Measurements from ENCODE around the gene UBE2E1.

The UBE2E1 gene

DNA sequence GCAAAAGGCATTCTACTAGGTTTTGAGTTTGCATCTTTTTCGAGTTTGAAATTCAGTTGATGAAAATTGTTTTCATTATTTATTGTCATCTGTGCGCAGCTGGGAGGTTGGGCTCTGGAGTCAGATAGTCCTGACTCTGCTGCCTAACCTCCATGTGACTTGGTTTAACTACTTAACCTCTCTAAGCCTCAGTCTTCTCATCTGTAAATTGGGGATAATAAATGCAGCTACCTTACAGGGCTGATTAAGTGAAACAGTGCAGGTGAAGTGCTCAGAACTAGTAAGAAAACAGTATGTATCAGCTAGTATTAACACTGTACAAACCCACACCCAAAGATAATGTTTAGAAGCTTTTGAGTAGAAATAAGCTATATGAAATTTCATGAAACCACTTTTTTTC lies 14.1 kb upstream of the UBE2E1 start:
- Histone ChIP-seq H3K27me3 (ENCODE audit: insufficient read depth, low read length, poor library complexity, severe bottlenecking) (no peaks in the 10 kb centered on the region), H3F3A (ENCODE audit: low read depth) (no peaks in the 10 kb centered on the region), H3K36me3 (ENCODE audit: insufficient read depth, low read length) (no peaks in the 10 kb centered on the region), H2AFZ (ENCODE audit: low read length) (no peak overlapping the region), H3K4me2 (ENCODE audit: low read depth, low read length, poor library complexity, severe bottlenecking) (no peak overlapping the region), H3K4me1 (ENCODE audit: insufficient read depth, low read length, poor library complexity, severe bottlenecking) (no peaks in the 10 kb centered on the region), H3K9me2 (replicated peaks; ENCODE audit: low read depth, low read length) (no peaks in the 10 kb centered on the region), H4K20me1 (ENCODE audit: insufficient read depth, low read length, poor library complexity, severe bottlenecking) (no peaks in the 10 kb centered on the region), H3K4me3 (ENCODE audit: low read length, poor library complexity, severe bottlenecking) (no peak overlapping the region), H3K9ac (ENCODE audit: low read depth, low read length, poor library complexity, severe bottlenecking) (no peak overlapping the region), H3K9me3 (ENCODE audit: insufficient read depth, low read depth, low read length) (no peaks in the 10 kb centered on the region), H3K79me2 (ENCODE audit: insufficient read depth, low read length) (no peaks in the 10 kb centered on the region)
- TF ChIP-seq EZH2phosphoT487 (IDR thresholded peaks at IDR 0.05; ENCODE audit: borderline replicate concordance) = no peak
- TF ChIP-seq, protein P1, sequence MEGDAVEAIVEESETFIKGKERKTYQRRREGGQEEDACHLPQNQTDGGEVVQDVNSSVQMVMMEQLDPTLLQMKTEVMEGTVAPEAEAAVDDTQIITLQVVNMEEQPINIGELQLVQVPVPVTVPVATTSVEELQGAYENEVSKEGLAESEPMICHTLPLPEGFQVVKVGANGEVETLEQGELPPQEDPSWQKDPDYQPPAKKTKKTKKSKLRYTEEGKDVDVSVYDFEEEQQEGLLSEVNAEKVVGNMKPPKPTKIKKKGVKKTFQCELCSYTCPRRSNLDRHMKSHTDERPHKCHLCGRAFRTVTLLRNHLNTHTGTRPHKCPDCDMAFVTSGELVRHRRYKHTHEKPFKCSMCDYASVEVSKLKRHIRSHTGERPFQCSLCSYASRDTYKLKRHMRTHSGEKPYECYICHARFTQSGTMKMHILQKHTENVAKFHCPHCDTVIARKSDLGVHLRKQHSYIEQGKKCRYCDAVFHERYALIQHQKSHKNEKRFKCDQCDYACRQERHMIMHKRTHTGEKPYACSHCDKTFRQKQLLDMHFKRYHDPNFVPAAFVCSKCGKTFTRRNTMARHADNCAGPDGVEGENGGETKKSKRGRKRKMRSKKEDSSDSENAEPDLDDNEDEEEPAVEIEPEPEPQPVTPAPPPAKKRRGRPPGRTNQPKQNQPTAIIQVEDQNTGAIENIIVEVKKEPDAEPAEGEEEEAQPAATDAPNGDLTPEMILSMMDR (conservative IDR thresholded peaks at IDR 0.05; ENCODE audit: low read length) = no peak

DNA sequence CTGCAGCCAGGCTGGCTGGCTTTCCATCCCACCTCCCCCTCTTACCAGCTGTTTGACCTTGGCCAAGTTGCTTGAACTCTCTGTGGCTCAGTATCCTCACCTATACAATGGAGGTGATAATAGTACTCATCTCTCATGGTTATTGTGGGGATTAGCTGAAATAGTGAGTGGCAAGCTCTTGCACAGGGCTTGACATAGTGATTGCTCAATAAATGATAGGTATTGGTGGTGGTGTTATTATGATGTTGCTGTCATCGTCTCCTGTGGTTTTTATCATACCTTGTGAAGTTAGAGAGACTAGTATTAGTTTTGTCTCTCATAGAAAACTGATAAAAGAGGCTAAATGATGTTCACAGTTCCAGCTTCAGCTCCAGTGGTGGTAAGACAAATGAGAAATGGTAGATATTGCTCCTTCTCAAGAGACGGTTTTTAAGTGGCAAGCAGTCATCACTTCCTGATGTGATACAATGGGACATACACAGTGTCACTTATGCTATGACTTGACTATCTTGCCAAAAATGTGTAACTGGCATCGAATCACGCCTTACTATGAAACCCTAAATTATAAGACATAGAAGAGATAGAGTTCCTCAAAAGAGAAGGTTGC lies 12.1 kb upstream of the UBE2E1 start:
- H4K20me1 ChIP-seq (ENCODE audit: insufficient read depth, low read length, poor library complexity, severe bottlenecking) = no peaks in the 10 kb centered on the region
- H3K4me1 ChIP-seq (ENCODE audit: insufficient read depth, low read length, poor library complexity, severe bottlenecking) = peaks cover 6% of the 10 kb centered on the region
- H3K9ac ChIP-seq (ENCODE audit: low read depth, low read length, poor library complexity, severe bottlenecking) = no peak overlapping the region
- H3K36me3 ChIP-seq (ENCODE audit: insufficient read depth, low read length) = no peaks in the 10 kb centered on the region
- H3K4me2 ChIP-seq (ENCODE audit: low read depth, low read length, poor library complexity, severe bottlenecking) = no peak overlapping the region
- no peaks in the 10 kb centered on the region for H3F3A ChIP-seq (ENCODE audit: low read depth)
- H2AFZ ChIP-seq (ENCODE audit: low read length) = no peak overlapping the region
- H3K27me3 ChIP-seq (ENCODE audit: insufficient read depth, low read length, poor library complexity, severe bottlenecking) = no peaks in the 10 kb centered on the region
- TF ChIP-seq EZH2phosphoT487 (IDR thresholded peaks at IDR 0.05; ENCODE audit: borderline replicate concordance) = no peak
- TF ChIP-seq, protein P1 (conservative IDR thresholded peaks at IDR 0.05; ENCODE audit: low read length) = no peak
- H3K4me3 ChIP-seq (ENCODE audit: low read length, poor library complexity, severe bottlenecking) = no peak overlapping the region
- H3K9me3 ChIP-seq (ENCODE audit: insufficient read depth, low read depth, low read length) = no peaks in the 10 kb centered on the region
- H3K9me2 ChIP-seq (replicated peaks; ENCODE audit: low read depth, low read length) = no peaks in the 10 kb centered on the region
- no peaks in the 10 kb centered on the region for H3K79me2 ChIP-seq (ENCODE audit: insufficient read depth, low read length)

DNA sequence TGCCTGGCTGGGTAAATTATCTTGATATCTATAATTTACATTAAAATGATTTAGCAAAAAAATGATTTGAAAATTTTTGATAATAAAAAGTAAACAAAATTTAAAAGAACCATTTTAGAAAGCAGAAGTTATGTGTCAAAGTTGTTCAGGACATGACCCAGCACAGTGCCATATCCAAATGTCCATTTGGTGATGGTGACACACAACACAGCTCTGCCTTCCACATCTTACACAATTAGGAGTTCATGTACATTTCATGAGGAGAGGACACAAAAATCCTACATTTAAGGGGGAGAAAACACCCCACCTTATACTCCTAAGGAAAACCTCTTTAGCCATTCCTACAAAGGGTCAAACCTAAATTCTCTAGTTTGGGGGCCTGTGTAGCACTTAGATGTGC lies 10.7 kb upstream of the UBE2E1 start:
- Histone ChIP-seq H3K9me2 (replicated peaks; ENCODE audit: low read depth, low read length) (no peaks in the 10 kb centered on the region), H3K79me2 (ENCODE audit: insufficient read depth, low read length) (no peaks in the 10 kb centered on the region), H3F3A (ENCODE audit: low read depth) (no peaks in the 10 kb centered on the region), H3K36me3 (ENCODE audit: insufficient read depth, low read length) (no peaks in the 10 kb centered on the region), H3K9me3 (ENCODE audit: insufficient read depth, low read depth, low read length) (no peaks in the 10 kb centered on the region), H4K20me1 (ENCODE audit: insufficient read depth, low read length, poor library complexity, severe bottlenecking) (no peaks in the 10 kb centered on the region), H3K4me1 (ENCODE audit: insufficient read depth, low read length, poor library complexity, severe bottlenecking) (peaks cover 6% of the 10 kb centered on the region), H3K4me3 (ENCODE audit: low read length, poor library complexity, severe bottlenecking) (no peak overlapping the region), H3K4me2 (ENCODE audit: low read depth, low read length, poor library complexity, severe bottlenecking) (no peak overlapping the region), H3K27me3 (ENCODE audit: insufficient read depth, low read length, poor library complexity, severe bottlenecking) (no peaks in the 10 kb centered on the region), H3K9ac (ENCODE audit: low read depth, low read length, poor library complexity, severe bottlenecking) (no peak overlapping the region), H2AFZ (ENCODE audit: low read length) (no peak overlapping the region)
- TF ChIP-seq EZH2phosphoT487 (IDR thresholded peaks at IDR 0.05; ENCODE audit: borderline replicate concordance) = no peak
- TF ChIP-seq, protein P1 (conservative IDR thresholded peaks at IDR 0.05; ENCODE audit: low read length) = no peak
